ENCODE data around the gene TPST2. TPM values are rescaled to one million over a fixed set of nuclear protein-coding genes. Genes with fewer than 3 reads are reported as not detected.

Gene TPST2
- total RNA-seq, 2 experiments from 2014 or later, result 62.8 to 68.9 TPM

GRCh38 chr22:26551568-26551967 is 38.4 kb downstream of the TPST2 start:
- ChIA-PET CTCF (no interaction called here), POLR2A (no interaction called here)
- Mint-ChIP-seq H3K4me3 (no peak overlapping the region), H3K27ac (no peak overlapping the region), H3K4me1 (ENCODE audit: low read depth) (peaks cover 42% of the 10 kb centered on the region), H3K9me3 (ENCODE audit: insufficient read depth) (peaks cover 6% of the 10 kb centered on the region), H3K27me3 (ENCODE audit: low read depth) (no peaks in the 10 kb centered on the region), H3K36me3 (ENCODE audit: low read depth) (peaks cover 31% of the 10 kb centered on the region)
- no peak for DNase-seq
- ATAC-seq, result no peak

- no peak overlapping the region for H3K27ac Mint-ChIP-seq
- no peak overlapping the region for H3K4me3 Mint-ChIP-seq
- DNase-seq, result no peak
- peaks cover 38% of the 10 kb centered on the region for H3K36me3 Mint-ChIP-seq (ENCODE audit: low read depth)
- POLR2A ChIA-PET, result interaction anchor here (0.6 kb wide), 1 partner anchor 27 kb away, joined by 3 read pairs; no protein-coding TSS in a partner anchor
- CTCF ChIA-PET, result no interaction called here
- peaks cover 8% of the 10 kb centered on the region for H3K9me3 Mint-ChIP-seq (ENCODE audit: insufficient read depth)
- no peak for ATAC-seq
- no peaks in the 10 kb centered on the region for H3K27me3 Mint-ChIP-seq (ENCODE audit: low read depth)
- H3K4me1 Mint-ChIP-seq (ENCODE audit: low read depth), result peaks cover 49% of the 10 kb centered on the region
Observed at GRCh38 chr22:26550498-26551033, 39.4 kb downstream of the TPST2 start.

GRCh38 chr22:26549902-26550497 is 39.9 kb downstream of the TPST2 start:
- POLR2A ChIA-PET, result no interaction called here
- ATAC-seq, result no peak
- Mint-ChIP-seq H3K4me3 (no peak overlapping the region), H3K27me3 (ENCODE audit: low read depth) (no peaks in the 10 kb centered on the region), H3K9me3 (ENCODE audit: insufficient read depth) (peaks cover 8% of the 10 kb centered on the region), H3K4me1 (ENCODE audit: low read depth) (peaks cover 52% of the 10 kb centered on the region), H3K36me3 (ENCODE audit: low read depth) (peaks cover 44% of the 10 kb centered on the region), H3K27ac (no peak overlapping the region)
- CTCF ChIA-PET, result no interaction called here
- DNase-seq, result no peak

- H3K9me3 Mint-ChIP-seq (ENCODE audit: insufficient read depth), result peaks cover 8% of the 10 kb centered on the region
- DNase-seq (no peak), ATAC-seq (no peak)
- CTCF ChIA-PET, result no interaction called here
- peaks cover 50% of the 10 kb centered on the region for H3K36me3 Mint-ChIP-seq (ENCODE audit: low read depth)
- no peak overlapping the region for H3K4me3 Mint-ChIP-seq
- H3K4me1 Mint-ChIP-seq (ENCODE audit: low read depth), result peaks cover 52% of the 10 kb centered on the region
- POLR2A ChIA-PET, result no interaction called here
- no peaks in the 10 kb centered on the region for H3K27me3 Mint-ChIP-seq (ENCODE audit: low read depth)
- no peak overlapping the region for H3K27ac Mint-ChIP-seq
Observed at GRCh38 chr22:26548984-26549383, 40.9 kb downstream of the TPST2 start.

GRCh38 chr22:26548303-26548702 is 41.6 kb downstream of the TPST2 start:
- H3K27me3 Mint-ChIP-seq (ENCODE audit: low read depth), result no peaks in the 10 kb centered on the region
- H3K4me1 Mint-ChIP-seq (ENCODE audit: low read depth), result peaks cover 54% of the 10 kb centered on the region
- H3K4me3 Mint-ChIP-seq, result no peak overlapping the region
- peaks cover 50% of the 10 kb centered on the region for H3K36me3 Mint-ChIP-seq (ENCODE audit: low read depth)
- H3K9me3 Mint-ChIP-seq (ENCODE audit: insufficient read depth), result peaks cover 8% of the 10 kb centered on the region
- ChIA-PET POLR2A (no interaction called here), CTCF (no interaction called here)
- no peak overlapping the region for H3K27ac Mint-ChIP-seq
- ATAC-seq (no peak), DNase-seq (no peak)

- peaks cover 8% of the 10 kb centered on the region for H3K9me3 Mint-ChIP-seq (ENCODE audit: insufficient read depth)
Observed at GRCh38 chr22:26547837-26548236, 42.1 kb downstream of the TPST2 start.

GRCh38 chr22:26547426-26547825 is 42.5 kb downstream of the TPST2 start:
- Mint-ChIP-seq H3K4me1 (ENCODE audit: low read depth) (peaks cover 59% of the 10 kb centered on the region), H3K9me3 (ENCODE audit: insufficient read depth) (peaks cover 8% of the 10 kb centered on the region), H3K27ac (peak overlapping the region; percentile 83), H3K4me3 (no peak overlapping the region), H3K36me3 (ENCODE audit: low read depth) (peaks cover 55% of the 10 kb centered on the region), H3K27me3 (ENCODE audit: low read depth) (no peaks in the 10 kb centered on the region)
- CTCF ChIA-PET, result interaction anchor here (1.4 kb wide), 1 partner anchor 96 kb away, joined by 4 read pairs; no protein-coding TSS in a partner anchor
- DNase-seq (peak; percentile 45), ATAC-seq (peak; percentile 45)
- POLR2A ChIA-PET, result interaction anchor here (0.7 kb wide), 1 partner anchor 15 kb away, joined by 3 read pairs; no protein-coding TSS in a partner anchor

More at GRCh38 chr22:26547837-26548236, 42.1 kb downstream of the TPST2 start:
- CTCF ChIA-PET, result no interaction called here
- no peaks in the 10 kb centered on the region for H3K27me3 Mint-ChIP-seq (ENCODE audit: low read depth)
- no peak for ATAC-seq
- H3K4me1 Mint-ChIP-seq (ENCODE audit: low read depth), result peaks cover 54% of the 10 kb centered on the region
- no peak overlapping the region for H3K27ac Mint-ChIP-seq
- DNase-seq, result no peak
- POLR2A ChIA-PET, result interaction anchor here (0.7 kb wide), 1 partner anchor 16 kb away, joined by 3 read pairs; no protein-coding TSS in a partner anchor
- no peak overlapping the region for H3K4me3 Mint-ChIP-seq
- peaks cover 51% of the 10 kb centered on the region for H3K36me3 Mint-ChIP-seq (ENCODE audit: low read depth)

GRCh38 chr22:26546282-26546681 is 43.6 kb downstream of the TPST2 start:
- CTCF ChIA-PET, result interaction anchor here (0.9 to 1.4 kb wide), 3 partner anchors 33 to 97 kb away, joined by 3 to 4 read pairs (median 3); no protein-coding TSS in a partner anchor
- peaks cover 57% of the 10 kb centered on the region for H3K36me3 Mint-ChIP-seq (ENCODE audit: low read depth)
- no peak overlapping the region for H3K4me3 Mint-ChIP-seq
- no peak for ATAC-seq
- H3K9me3 Mint-ChIP-seq (ENCODE audit: insufficient read depth), result peaks cover 8% of the 10 kb centered on the region
- DNase-seq, result no peak
- peak overlapping the region; percentile 83 for H3K27ac Mint-ChIP-seq
- H3K4me1 Mint-ChIP-seq (ENCODE audit: low read depth), result peaks cover 62% of the 10 kb centered on the region
- no peaks in the 10 kb centered on the region for H3K27me3 Mint-ChIP-seq (ENCODE audit: low read depth)
- POLR2A ChIA-PET, result interaction anchor here (0.7 kb wide), 1 partner anchor 16 kb away, joined by 3 read pairs; no protein-coding TSS in a partner anchor

- DNase-seq (no peak), ATAC-seq (no peak)
- Mint-ChIP-seq H3K27me3 (ENCODE audit: low read depth) (no peaks in the 10 kb centered on the region), H3K4me1 (ENCODE audit: low read depth) (peaks cover 62% of the 10 kb centered on the region), H3K27ac (no peak overlapping the region), H3K4me3 (no peak overlapping the region), H3K36me3 (ENCODE audit: low read depth) (peaks cover 58% of the 10 kb centered on the region), H3K9me3 (ENCODE audit: insufficient read depth) (peaks cover 8% of the 10 kb centered on the region)
- POLR2A ChIA-PET, result no interaction called here
- CTCF ChIA-PET, result interaction anchor here (0.9 to 1.4 kb wide), 3 partner anchors 33 to 98 kb away, joined by 3 to 4 read pairs (median 3); no protein-coding TSS in a partner anchor
Observed at GRCh38 chr22:26545827-26546226, 44.1 kb downstream of the TPST2 start.

- Mint-ChIP-seq H3K9me3 (ENCODE audit: insufficient read depth) (peaks cover 8% of the 10 kb centered on the region), H3K27me3 (ENCODE audit: low read depth) (no peaks in the 10 kb centered on the region), H3K4me3 (no peak overlapping the region), H3K4me1 (ENCODE audit: low read depth) (peaks cover 62% of the 10 kb centered on the region), H3K27ac (peak overlapping the region; percentile 49), H3K36me3 (ENCODE audit: low read depth) (peaks cover 60% of the 10 kb centered on the region)
- POLR2A ChIA-PET, result no interaction called here
- ATAC-seq (no peak), DNase-seq (no peak)
- CTCF ChIA-PET, result interaction anchor here (0.9 to 1.1 kb wide), 2 partner anchors 34 to 42 kb away, joined by 3 read pairs; no protein-coding TSS in a partner anchor
Observed at GRCh38 chr22:26545385-26545784, 44.5 kb downstream of the TPST2 start.

GRCh38 chr22:26544489-26544888 is 45.4 kb downstream of the TPST2 start:
- H3K9me3 Mint-ChIP-seq (ENCODE audit: insufficient read depth), result peaks cover 8% of the 10 kb centered on the region
- CTCF ChIA-PET, result no interaction called here
- H3K4me1 Mint-ChIP-seq (ENCODE audit: low read depth), result peaks cover 62% of the 10 kb centered on the region
- no peaks in the 10 kb centered on the region for H3K27me3 Mint-ChIP-seq (ENCODE audit: low read depth)
- DNase-seq, result no peak
- POLR2A ChIA-PET, result interaction anchor here (1.3 kb wide), 1 partner anchor 32 kb away, joined by 4 read pairs; no protein-coding TSS in a partner anchor
- no peak for ATAC-seq
- peak overlapping the region; percentile 70 for H3K27ac Mint-ChIP-seq
- H3K36me3 Mint-ChIP-seq (ENCODE audit: low read depth), result peaks cover 62% of the 10 kb centered on the region
- no peak overlapping the region for H3K4me3 Mint-ChIP-seq

- Mint-ChIP-seq H3K4me1 (ENCODE audit: low read depth) (peaks cover 53% of the 10 kb centered on the region), H3K27ac (peak overlapping the region; percentile 75), H3K36me3 (ENCODE audit: low read depth) (peaks cover 62% of the 10 kb centered on the region), H3K4me3 (no peak overlapping the region), H3K9me3 (ENCODE audit: insufficient read depth) (peaks cover 7% of the 10 kb centered on the region), H3K27me3 (ENCODE audit: low read depth) (no peaks in the 10 kb centered on the region)
- ChIA-PET POLR2A (no interaction called here), CTCF (interaction anchor here (1.0 to 1.8 kb wide), 3 partner anchors 17 to 39 kb away, joined by 3 to 11 read pairs (median 3); no protein-coding TSS in a partner anchor)
- DNase-seq (peak; percentile 59), ATAC-seq (peak; percentile 73)
Observed at GRCh38 chr22:26542831-26543230, 47.1 kb downstream of the TPST2 start.

All from activated CD8-positive, alpha-beta T cell treated with anti-CD3 and anti-CD28 coated beads, Interleukin-2, amount 10 ng/mL, durations not matched to agents 7 days and 5 days (primary cell).